GM19035 (cell line): Measurements from ENCODE around the gene GOLGA8R.
"Not testable (repeated sequence)": the region's sequence is repeated elsewhere in the genome, so short reads cannot be mapped to it uniquely, and the experiment has no call there.

ENCODE experiments used
- ATAC-seq: cut with Tn5 transposase; IDR thresholded peaks from one replicate; pipeline ENCODE4 v1.9.1; 2021; ENCODE audit not compliant: unreplicated experiment

The GOLGA8R gene

DNA sequence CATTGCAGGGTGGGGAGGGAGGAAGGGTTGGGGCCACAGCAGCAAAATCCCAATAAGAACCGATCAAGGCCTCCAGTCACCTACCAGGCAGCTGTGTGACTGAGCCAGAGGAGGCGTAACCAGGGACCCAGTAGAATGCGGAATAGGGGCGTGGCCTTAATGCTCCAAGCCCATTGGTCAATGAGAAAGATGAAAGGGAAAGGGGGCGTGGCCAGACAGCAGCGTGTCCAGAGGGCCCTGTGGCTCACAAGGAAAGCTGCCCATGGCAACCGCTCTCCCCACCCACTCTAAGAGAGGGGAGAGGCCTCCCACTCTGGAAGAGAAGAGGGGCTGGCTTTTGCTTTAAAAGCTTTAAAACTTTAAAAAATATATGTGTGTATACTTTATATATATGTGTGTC is at the start of gene GOLGA8R:
GOLGA8R (minus strand) TSS at position 101 of the 400 bp plus-strand sequence; CDS start at position 3, 98 bp downstream.
- not testable (repeated sequence) for ATAC-seq

DNA sequence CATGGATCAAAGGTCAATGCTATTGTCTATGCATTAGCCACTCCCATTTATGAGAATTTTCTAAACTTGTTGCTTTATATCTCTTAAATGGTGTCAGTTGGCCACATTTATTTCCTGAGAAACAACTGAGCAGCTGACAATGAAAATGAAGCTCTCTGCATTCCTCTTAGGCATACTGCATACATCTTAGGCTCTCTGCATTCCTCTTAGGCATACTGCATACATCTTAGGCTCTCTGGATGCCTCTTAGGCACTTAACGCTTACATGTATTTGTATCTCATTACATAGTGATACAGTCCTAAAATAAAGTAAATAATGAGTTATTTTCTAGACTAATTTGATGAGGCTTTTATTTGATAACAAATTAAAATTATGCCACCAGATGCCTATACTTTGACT is 49.8 kb upstream of the GOLGA8R start:
- ATAC-seq, result not testable (repeated sequence)

- not testable (repeated sequence) for ATAC-seq
These were observed 48.1 kb upstream of the GOLGA8R start for GRCh38 chr15:30462176-30462575.

DNA sequence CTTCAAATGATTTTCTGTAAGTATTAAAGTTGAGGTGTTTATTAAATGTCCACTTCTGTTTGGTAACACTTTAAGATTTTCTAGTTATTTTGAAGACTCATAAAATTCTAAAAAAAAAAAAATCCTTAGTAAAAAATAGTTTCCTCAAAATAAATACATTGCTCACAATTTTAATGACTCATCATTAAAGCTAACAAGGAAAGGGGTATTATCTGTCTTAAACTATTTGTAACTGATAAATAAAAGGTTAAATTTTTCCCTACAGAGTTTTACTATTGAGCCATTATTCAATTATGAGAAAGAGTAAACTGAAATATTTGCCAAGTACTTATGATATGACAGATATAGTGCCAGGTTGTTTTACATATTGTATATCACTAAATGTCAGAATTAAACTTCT is 38.6 kb upstream of the GOLGA8R start:
- not testable (repeated sequence) for ATAC-seq

DNA sequence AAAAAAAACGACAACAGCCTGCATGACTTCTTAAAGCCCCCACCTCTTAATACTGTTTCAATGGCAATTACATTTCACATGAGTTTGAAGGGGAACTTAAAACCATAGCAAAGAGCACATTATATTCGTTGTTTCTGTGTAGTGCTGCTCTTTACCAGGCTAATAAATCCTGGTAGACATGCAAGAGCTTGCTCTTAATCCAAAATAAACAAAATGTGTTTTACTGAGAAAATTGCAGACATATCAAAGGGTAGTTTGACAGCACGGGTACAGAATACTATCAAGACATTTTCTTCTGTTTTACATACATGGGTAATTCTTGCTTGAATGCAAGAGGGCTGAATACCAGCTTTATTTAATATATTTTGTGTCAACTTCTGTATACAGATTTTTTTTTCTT is 24.3 kb upstream of the GOLGA8R start:
- ATAC-seq, result not testable (repeated sequence)

- ATAC-seq, result not testable (repeated sequence)
These were observed 21.8 kb upstream of the GOLGA8R start for GRCh38 chr15:30435878-30436277.

DNA sequence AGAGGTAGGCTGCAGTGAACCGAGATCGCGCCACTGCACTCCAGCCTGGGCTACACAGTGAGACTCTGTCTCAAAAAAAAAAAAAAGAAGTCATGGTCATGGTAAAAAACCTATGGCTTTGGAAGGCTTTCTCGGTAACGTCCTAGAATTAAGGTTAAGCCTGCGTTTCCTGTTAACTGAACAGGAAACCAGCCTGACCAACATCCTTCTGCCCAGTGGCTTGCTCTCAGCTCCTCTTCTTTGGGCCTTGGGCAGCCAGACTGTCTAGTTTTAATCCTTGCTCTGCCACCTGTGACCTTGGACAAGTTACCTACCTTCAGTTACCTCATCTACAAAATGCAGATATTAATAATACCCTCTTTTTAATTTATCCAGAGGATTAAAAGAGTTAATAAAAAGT is 6.7 kb upstream of the GOLGA8R start:
- not testable (repeated sequence) for ATAC-seq

DNA sequence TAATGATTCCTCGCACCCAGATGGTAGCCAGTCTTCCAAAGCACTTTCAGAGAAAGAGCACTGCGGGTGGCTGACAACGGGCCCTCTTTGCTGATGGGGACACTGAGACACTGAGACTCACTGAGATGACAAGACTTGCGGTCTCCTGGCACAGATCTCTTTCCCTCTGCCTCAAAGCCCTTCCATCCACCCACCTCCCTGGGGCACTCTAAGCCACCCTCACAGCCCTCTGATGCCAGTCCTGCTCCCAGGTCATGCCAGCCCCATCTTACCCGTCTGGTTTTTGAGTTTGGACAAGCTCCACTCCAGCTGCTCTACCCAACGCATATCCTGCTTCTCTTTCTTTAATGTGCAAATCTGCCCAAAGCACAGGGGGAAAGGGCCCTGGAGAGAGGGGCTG is 6.4 kb downstream of the GOLGA8R start:
- not testable (repeated sequence) for ATAC-seq

- ATAC-seq, result not testable (repeated sequence)
These were observed 15.1 kb downstream of the GOLGA8R start for GRCh38 chr15:30398988-30399387.

DNA sequence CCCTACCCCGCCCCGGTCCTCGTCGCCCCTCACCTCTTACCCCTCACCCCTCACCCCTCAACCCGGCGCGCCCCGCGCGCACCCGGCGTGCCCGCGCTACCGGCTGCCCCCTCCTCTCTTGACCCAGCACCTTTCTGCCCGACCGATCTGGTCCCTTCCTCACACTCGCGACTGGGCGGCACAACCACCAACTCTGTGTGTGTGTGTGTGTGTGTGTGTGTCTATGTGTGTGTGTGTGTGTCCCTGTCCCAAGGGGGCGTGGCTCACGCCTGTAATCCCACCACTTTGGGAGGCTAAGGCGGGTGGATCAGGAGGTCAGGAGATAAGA is 20.4 kb downstream of the GOLGA8R start:
- not testable (repeated sequence) for ATAC-seq

DNA sequence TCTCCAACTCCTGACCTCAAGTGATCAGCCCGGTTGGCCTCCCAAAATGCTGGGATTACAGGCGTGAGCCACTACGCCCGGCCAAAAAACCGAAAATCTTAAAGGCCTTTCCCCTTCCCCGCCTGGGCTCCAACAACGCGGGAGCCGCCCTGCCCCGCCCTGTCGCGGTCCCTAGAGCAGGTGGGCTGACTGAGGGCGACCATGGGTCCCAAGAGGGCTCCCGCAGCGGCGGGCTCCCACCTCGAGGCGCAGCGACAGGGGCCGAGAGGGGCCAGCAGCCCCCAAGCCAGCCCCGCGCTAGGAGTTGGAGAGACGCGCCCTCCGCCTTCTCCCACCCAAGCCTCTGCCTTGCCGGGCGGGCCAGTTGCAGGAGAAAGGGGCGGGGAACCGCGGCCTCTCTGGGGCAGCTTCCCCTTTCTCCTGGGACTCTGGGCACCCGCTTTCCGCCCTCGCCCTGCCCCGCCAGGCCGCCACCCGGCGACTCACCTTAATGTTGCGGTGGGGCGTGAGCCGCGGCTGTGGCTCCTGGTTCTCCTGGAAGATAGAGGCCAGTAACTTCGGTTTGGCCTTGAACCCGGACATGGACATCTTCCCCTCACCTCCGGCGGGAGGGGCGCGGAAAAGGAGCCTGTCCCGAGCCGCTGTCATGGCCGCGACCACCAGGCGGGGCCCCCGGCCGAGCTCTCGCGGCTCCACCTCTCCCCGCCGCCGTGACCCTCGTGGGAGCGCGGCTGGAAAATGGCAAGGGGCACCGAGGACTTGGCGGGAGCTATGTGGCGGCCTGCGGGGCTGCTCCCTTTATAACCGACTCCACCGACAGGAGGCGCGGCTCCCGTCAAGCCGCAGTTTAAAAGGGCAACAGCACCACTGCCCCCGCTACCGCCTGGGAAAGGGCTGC is 21.0 kb downstream of the GOLGA8R start, which contains the start of gene CHRFAM7A:
CHRFAM7A (minus strand) TSS at position 775 of the 898 bp plus-strand sequence. CDS start 10,189 bp downstream, outside the sequence.
- ATAC-seq, result not testable (repeated sequence)

GRCh38 chr15:30386318-30386887 is 27.7 kb downstream of the GOLGA8R start:
- ATAC-seq, result not testable (repeated sequence)

DNA sequence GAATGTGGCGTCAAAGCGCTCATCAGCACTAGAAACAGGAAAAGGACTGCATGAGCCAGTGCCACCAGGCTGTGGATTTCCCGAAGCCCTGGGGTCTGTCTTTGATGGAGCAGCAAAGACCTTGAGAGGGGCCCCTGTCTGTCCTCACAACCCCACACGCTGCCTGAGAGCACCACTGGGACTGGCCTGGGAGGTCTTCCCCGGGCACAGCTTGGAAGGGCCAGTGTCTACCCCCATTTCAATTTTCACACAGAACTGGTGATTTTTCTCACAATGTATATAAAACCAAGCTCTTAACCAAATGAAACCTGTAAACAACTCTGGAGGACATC is 37.0 kb downstream of the GOLGA8R start:
- ATAC-seq, result not testable (repeated sequence)

DNA sequence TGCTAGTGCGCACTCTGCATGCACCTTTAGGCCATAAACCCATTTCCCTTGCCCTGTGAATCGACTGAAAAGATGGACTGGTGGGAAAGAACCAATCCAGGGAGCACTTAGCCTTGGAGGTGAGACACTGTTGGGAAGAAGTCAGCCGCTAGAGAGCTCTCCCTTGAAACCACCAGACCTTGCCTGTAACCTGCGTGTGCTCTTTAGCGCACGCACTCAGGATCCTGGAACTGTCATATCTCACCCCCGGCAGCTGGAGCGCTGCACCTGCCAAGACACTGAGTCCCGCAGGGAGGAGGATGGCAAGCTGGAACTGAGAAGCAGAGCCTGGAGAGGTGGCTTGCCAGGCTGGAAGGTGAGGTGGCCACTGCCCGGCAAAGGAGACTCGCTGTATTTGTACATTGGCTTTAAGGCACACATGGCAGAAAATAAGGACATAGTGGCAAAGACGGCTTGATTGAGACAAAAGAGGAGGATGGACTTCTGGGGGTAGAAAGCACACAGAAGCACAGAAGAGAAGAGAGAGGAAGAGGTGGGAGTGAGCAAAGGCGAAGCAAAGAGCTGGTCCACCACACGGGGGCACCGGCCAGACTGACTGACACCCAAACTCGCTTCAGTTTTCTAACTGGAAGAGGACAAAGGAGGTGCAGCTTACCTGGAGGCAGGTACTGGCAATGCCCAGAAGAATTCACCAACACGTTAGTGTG is 37.5 kb downstream of the GOLGA8R start:
- ATAC-seq, result not testable (repeated sequence)

GRCh38 chr15:30375872-30376271 is 38.2 kb downstream of the GOLGA8R start:
- ATAC-seq, result not testable (repeated sequence)

- ATAC-seq, result not testable (repeated sequence)
These were observed 39.2 kb downstream of the GOLGA8R start for GRCh38 chr15:30374862-30375261.

DNA sequence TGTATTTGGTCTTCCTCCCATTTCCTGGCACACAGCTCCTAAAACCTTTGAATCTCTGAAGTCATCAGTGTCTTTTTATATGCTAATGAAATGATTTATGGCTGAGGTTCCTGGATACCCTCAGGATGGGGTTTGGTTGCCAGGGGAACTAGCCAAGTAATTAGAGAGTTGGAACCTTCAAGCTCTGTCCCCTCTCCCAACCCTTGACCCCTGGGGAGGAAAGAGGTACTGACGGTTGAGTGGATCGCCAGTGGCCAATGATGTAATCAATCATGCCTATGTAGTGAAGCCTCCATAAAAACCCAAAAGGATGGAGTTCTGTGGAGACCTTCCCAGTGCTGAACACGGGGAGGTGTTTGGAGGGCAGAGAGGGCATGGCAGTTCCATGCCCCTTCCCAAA is 45.8 kb downstream of the GOLGA8R start:
- ATAC-seq, result not testable (repeated sequence)

DNA sequence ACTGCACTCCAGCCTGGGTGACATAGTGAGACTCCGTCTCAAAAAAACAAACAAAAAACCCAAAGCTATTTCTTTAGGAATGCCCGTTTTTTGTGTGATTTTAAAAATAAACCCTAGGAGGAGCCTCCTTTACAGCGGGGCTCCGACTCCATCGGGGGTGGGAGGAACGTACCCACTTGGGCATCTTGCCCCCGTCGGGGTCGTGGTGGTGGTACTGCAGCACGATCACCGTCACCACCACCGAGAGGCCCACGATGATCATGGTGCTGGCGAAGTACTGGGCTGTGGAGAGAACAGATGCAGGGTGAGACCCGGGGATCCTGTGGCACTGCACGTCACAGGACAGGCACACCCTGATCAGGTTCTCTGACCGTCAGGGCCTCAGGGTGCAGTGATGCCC is 46.8 kb downstream of the GOLGA8R start:
- ATAC-seq, result not testable (repeated sequence)

DNA sequence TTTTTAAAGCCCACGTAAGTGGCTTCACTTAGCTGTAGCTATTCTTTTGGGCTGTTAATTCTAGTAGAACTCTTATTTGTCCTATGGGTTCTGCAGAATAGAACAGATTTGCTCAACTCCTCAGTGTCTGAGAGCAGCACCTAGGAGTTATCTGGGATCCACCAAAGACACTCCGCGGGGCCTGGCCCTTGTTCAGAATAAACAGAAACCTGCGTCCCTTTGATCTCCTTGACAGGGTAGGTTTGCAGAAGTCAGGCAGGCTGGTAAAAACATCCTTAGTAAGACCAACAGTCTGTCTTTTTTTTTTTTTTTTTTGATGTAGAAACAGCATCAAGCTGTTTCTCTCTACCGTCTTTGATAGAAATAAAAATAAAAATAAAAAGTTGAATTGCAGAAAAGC is 52.7 kb downstream of the GOLGA8R start:
- not testable (repeated sequence) for ATAC-seq

DNA sequence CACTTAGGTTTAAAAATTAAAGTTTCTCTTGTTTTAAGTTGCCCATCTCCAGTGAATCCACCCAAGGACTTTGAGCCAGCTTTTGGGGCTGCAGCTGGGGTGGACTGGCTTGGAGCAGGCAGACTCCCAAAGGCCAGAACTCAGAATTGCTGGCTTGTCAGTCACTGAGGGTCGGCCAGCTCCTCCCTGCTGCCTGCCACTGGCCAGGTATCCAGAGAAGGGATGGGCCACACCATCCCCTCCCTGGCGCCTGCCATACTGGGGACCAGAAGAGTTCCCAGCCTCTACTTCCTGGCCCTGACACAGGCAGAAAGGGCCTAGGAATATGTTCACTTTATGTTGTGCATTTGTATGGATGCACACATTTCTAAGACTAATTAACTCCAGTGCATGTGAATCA is 53.1 kb downstream of the GOLGA8R start:
- not testable (repeated sequence) for ATAC-seq

DNA sequence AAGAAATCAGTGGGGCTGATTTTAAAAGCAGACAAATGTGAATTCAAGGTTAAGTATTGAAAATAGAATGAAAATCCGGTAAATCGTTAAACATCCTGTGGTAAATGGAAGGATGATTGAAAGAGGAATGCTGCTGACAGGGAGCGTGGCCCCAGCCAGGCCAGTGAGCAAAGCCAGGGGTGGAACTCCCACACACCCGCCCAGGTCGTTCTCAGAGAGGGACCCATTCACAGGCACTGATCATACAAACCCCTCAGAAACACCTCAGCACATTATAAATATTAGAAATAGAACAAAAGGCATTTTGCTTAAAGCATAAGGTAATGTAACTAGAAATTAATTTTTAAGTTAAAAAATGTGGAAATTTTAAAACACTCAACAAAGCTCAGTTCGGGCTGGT is 59.0 kb downstream of the GOLGA8R start:
- not testable (repeated sequence) for ATAC-seq
